ENCODE data around the gene DOCK2. TPM values are rescaled to one million over a fixed set of nuclear protein-coding genes. Genes with fewer than 3 reads are reported as not detected.

Gene DOCK2
- total and polyA plus RNA-seq, 2 of the 8 experiments (the other 6 are each of a cell fraction or from before 2014, with no cell fraction given): 3.9 to 5.7 TPM

GRCh38 chr5:170057311-170057710 is 420.2 kb downstream of the DOCK2 start:
- H2BK12ac ChIP-seq (ENCODE audit: low read depth, low read length): no peak overlapping the region
- H3K23ac ChIP-seq (ENCODE audit: insufficient read length): no peak overlapping the region
- no peak overlapping the region for H2BK120ac ChIP-seq (replicated peaks; ENCODE audit: low read depth, low read length)
- H3K79me2 ChIP-seq (ENCODE audit: control insufficient read depth in 1 of 2, insufficient read depth in 2 of 2, low read length in 2 of 2): no peaks in the 10 kb centered on the region
- H2BK15ac ChIP-seq (ENCODE audit: low read length): no peak overlapping the region
- H3K14ac ChIP-seq (ENCODE audit: insufficient read length): no peak overlapping the region
- H3K18ac ChIP-seq (ENCODE audit: extremely low read depth, low read length): no peak overlapping the region
- H3K4me1 ChIP-seq (replicated peaks in 1 of 4; ENCODE audit: control insufficient read depth in 3 of 4, insufficient read depth in 4 of 4, low read length in 3 of 4): no peaks in the 10 kb centered on the region
- 95% methylated on average over 11 of the region's 11 CpGs; no CpG with 5 or more reads in 1 of the 2 experiments for WGBS, 2 experiments (ENCODE audit: extremely low coverage in 1 of 2, insufficient coverage in 1 of 2, insufficient read length in 1 of 2, insufficient replicate concordance in 2 of 2, low coverage in 1 of 2, low lambda C conversion rate in 2 of 2, missing lambda C conversion rate in 1 of 2)
- no peak overlapping the region; the same call in 1 of the 2 replicates for H4K8ac ChIP-seq (ENCODE audit: extremely low read depth, insufficient read depth, low read length)
- no peak overlapping the region for H2AK5ac ChIP-seq (ENCODE audit: low read depth, low read length)
- no peak overlapping the region for H2BK5ac ChIP-seq (ENCODE audit: low read depth, low read length)
- H3K27ac ChIP-seq (ENCODE audit: low read depth, low read length): no peak overlapping the region
- DNase-seq (ENCODE audit: low read depth in 1 of 2, low spot score in 2 of 2) (no peak), FAIRE-seq (no peak)
- ChIA-PET CTCF (ENCODE audit: partially characterized antibody) (interaction anchor here (0.8 to 3.2 kb wide), 6 partner anchors 11 to 207 kb away, joined by 3 to 19 read pairs (median 4); partner anchors contain the start of gene INSYN2B), POLR2A (ENCODE audit: partially characterized antibody) (no interaction called here)
- H3K4ac ChIP-seq (replicated peaks; ENCODE audit: insufficient read length, low read depth, low read length): no peak overlapping the region
- no peak overlapping the region for H3K9ac ChIP-seq (replicated peaks in 1 of 4; ENCODE audit: extremely low read depth in 1 of 4, low read depth in 3 of 4, low read length in 3 of 4)
- H3K27me3 ChIP-seq (replicated peaks in 1 of 4; ENCODE audit: control insufficient read depth in 3 of 4, extremely low read depth in 1 of 4, insufficient read depth in 3 of 4, low read length in 3 of 4): no peaks in the 10 kb centered on the region
- no peak overlapping the region for H4K91ac ChIP-seq (replicated peaks; ENCODE audit: insufficient read length, low read length)
- no peak overlapping the region for H3K4me2 ChIP-seq (ENCODE audit: insufficient read depth in 1 of 2, low read depth in 2 of 2, low read length in 2 of 2)
- no peaks in the 10 kb centered on the region for H3K23me2 ChIP-seq (ENCODE audit: low read depth, low read length)
- no peak overlapping the region for H3K56ac ChIP-seq (replicated peaks; ENCODE audit: insufficient read length, low read depth, low read length)
- H4K20me1 ChIP-seq (replicated peaks in 1 of 2; ENCODE audit: control insufficient read depth in 1 of 2, insufficient read depth in 2 of 2, low read length in 2 of 2): no peaks in the 10 kb centered on the region
- no peak overlapping the region for H3K4me3 ChIP-seq (ENCODE audit: extremely low read depth in 1 of 4, insufficient read depth in 2 of 4, low read depth in 3 of 4, low read length in 4 of 4)
- no peaks in the 10 kb centered on the region for H3K9me3 ChIP-seq (ENCODE audit: insufficient read depth in 2 of 2, low read depth in 1 of 2, low read length in 1 of 2)
- no peak overlapping the region for H2BK20ac ChIP-seq (ENCODE audit: low read length)
- H3K79me1 ChIP-seq (ENCODE audit: low read depth, low read length): no peaks in the 10 kb centered on the region
- H3K36me3 ChIP-seq (ENCODE audit: control insufficient read depth in 2 of 4, insufficient read depth in 4 of 4, low read length in 3 of 4): no peaks in the 10 kb centered on the region
- no peak overlapping the region for H4K5ac ChIP-seq (ENCODE audit: insufficient read length, low read depth, low read length)
- no peak overlapping the region for H2AFZ ChIP-seq (ENCODE audit: low read length)
- no peak for TF ChIP-seq JUND (IDR thresholded peaks at IDR 0.05; ENCODE audit: low read length)
- TF ChIP-seq TCF12 (IDR thresholded peaks at IDR 0.05; ENCODE audit: low read depth, low read length): no peak
- TF ChIP-seq, protein P1, sequence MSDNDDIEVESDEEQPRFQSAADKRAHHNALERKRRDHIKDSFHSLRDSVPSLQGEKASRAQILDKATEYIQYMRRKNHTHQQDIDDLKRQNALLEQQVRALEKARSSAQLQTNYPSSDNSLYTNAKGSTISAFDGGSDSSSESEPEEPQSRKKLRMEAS (IDR thresholded peaks at IDR 0.05): no peak
- no peak for TF ChIP-seq EZH2 (IDR thresholded peaks at IDR 0.05; ENCODE audit: low read depth, low read length, severe bottlenecking)
- no peak for TF ChIP-seq CTCF (IDR thresholded peaks at IDR 0.05; ENCODE audit: control extremely low read depth in 1 of 3, insufficient read depth in 1 of 3, low read depth in 1 of 3, low read length in 3 of 3)
- TF ChIP-seq SIX5 (IDR thresholded peaks at IDR 0.05; ENCODE audit: low read depth, low read length): no peak
- TF ChIP-seq FOSL1 (IDR thresholded peaks at IDR 0.05; ENCODE audit: insufficient read depth, low read depth, low read length): no peak
